ENCODE data around the gene P2RY6.

Gene P2RY6

DNA sequence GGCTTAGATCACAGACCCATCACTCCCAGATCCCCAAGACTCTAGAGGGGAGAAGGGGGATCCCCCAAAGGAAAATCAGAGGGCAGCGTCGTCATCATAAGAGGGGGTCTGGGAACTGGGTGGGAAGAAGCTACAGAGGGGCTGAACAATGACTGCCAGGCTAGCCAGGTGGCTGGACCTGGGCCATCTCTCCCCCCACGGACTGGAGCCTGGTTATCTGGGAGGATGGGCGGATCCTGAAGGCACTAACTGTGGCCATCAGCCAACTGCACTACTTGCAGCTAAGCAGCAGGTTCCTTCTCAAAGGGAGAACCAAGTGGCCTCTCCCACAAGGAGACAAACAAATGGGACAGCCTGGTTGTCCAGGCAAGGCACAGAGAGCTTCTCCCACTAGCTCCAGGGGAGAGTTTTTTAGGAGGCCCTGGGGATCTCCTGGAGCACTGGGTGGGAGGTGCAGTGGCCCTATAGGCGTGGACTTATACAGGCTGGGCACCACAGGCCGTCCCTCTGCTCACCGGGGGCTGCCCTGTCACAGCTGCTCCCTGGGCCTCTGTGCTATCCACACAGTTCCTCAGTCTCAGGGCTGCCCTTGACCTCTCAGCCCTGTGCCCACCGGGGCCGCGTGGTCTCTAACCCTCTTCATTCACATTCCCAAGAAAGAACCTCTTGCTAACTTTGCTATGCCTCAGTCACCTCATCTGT is 15.4 kb downstream of the P2RY6 start:
- H3K36me3 Mint-ChIP-seq (ENCODE audit: low read depth), result no peaks in the 10 kb centered on the region
- H3K27me3 Mint-ChIP-seq (ENCODE audit: low read depth), result peaks cover 14% of the 10 kb centered on the region
- no peak for DNase-seq (ENCODE audit: low spot score)
- H3K27ac Mint-ChIP-seq, result no peak overlapping the region
- no peaks in the 10 kb centered on the region for H3K9me3 Mint-ChIP-seq
- no peak overlapping the region for H3K4me3 Mint-ChIP-seq
- peaks cover 15% of the 10 kb centered on the region for H3K4me1 Mint-ChIP-seq (ENCODE audit: low read depth)

DNA sequence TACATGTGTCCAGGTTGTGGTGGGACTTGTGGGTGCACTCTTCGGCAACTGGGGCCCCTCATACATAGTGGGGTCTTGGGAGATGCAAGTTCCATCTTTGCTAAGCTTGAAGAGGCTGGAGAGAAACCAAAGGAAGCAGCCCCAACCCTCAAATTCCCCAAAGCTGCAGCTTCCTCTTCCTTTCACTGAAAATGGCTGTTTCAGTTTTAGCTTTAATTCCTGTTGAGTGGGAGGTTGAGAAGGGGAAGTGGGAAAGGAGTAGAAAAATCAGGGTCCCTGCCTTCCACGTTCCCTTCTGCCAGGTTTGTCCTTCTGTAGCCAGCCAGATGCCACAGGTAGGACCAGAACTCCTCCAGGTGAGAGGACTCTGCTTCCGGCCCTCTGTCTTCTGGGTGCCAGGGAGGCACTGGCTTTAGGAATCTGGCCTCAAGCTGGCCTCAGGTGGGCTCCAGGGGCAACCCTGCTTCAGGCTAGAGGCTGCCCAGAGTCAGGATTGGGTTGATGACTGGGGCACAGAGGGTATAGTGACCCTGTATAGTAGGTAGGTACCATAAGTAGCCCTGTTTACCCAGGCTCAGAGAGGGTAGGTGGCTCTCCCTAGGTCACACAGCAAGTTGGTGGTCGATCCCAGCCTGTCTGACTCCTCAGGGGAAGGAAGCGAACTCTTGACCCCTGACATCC is 16.2 kb downstream of the P2RY6 start:
- H3K36me3 Mint-ChIP-seq (ENCODE audit: low read depth), result no peaks in the 10 kb centered on the region
- H3K4me1 Mint-ChIP-seq (ENCODE audit: low read depth), result peaks cover 15% of the 10 kb centered on the region
- H3K9me3 Mint-ChIP-seq, result no peaks in the 10 kb centered on the region
- no peak for DNase-seq (ENCODE audit: low spot score)
- no peak overlapping the region for H3K4me3 Mint-ChIP-seq
- H3K27ac Mint-ChIP-seq, result no peak overlapping the region
- peaks cover 16% of the 10 kb centered on the region for H3K27me3 Mint-ChIP-seq (ENCODE audit: low read depth)

DNA sequence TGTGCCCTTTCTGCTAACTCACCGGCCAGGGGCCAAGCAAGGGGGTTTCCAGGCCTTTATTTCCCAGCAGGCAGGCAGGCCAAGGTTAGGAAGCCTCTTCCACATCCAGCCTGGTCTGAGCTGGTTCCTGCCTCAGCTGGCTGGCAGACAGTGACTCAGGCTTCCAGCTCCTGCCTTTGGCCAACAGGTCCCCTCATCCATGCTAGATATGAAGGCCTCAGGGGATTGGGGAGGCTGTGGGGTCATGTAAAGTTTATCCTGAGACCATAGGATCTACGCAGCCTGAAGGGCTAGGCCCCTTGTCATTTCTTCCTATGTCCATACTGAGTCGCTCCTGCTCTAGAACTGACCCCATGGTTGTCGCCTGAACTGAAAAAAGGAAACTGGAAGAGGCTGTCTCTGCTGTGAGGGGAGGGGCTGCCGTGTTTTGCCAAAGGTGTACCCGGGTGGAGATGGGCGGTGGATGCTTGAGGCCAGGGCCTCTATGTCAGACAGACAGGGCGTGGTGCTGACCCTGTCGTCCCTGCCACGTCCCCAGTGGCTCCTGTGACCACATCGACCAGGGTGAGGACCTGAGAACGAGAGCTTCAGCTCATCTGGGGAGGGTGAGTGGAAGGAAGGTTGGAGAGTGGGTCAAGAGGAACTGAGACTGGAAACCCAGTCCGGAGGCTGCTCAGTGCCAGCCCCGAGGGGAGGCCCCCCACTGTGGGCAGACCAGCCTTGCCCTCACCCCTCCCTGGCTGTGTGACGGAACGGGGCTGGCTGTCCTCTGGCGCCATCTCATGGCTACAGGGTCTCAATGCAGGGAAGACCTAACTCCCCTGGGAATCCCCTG is 17.0 kb downstream of the P2RY6 start:
- Mint-ChIP-seq H3K27ac (peak overlapping the region; percentile 21), H3K36me3 (ENCODE audit: low read depth) (no peaks in the 10 kb centered on the region), H3K9me3 (no peaks in the 10 kb centered on the region), H3K4me3 (no peak overlapping the region), H3K27me3 (ENCODE audit: low read depth) (peaks cover 10% of the 10 kb centered on the region), H3K4me1 (ENCODE audit: low read depth) (peaks cover 15% of the 10 kb centered on the region)
- peak; percentile 32 for DNase-seq (ENCODE audit: low spot score)

DNA sequence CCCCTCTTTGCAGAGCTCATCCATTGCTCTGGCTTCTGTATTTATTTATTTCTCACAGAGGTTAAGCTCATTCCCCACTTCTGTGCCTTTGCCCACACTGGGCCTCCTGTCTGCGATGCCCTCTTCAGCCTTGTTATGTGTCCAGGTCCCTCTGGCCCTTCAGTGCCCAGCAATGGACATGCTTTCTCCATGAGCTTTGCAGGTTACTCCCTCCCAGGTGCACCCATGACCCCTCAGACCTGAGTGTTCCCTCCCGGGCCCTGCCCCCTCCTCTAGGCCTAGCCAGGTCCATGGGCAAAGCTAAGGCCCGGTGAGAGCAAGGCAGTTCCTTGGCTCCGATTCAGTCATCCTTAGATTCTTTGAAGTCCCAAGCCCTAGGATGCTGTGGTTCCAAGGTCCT is 18.4 kb downstream of the P2RY6 start:
- H3K9me3 Mint-ChIP-seq, result no peaks in the 10 kb centered on the region
- no peak overlapping the region for H3K27ac Mint-ChIP-seq
- DNase-seq (ENCODE audit: low spot score), result no peak
- no peaks in the 10 kb centered on the region for H3K36me3 Mint-ChIP-seq (ENCODE audit: low read depth)
- peaks cover 16% of the 10 kb centered on the region for H3K4me1 Mint-ChIP-seq (ENCODE audit: low read depth)
- H3K27me3 Mint-ChIP-seq (ENCODE audit: low read depth), result peaks cover 11% of the 10 kb centered on the region
- H3K4me3 Mint-ChIP-seq, result no peak overlapping the region

DNA sequence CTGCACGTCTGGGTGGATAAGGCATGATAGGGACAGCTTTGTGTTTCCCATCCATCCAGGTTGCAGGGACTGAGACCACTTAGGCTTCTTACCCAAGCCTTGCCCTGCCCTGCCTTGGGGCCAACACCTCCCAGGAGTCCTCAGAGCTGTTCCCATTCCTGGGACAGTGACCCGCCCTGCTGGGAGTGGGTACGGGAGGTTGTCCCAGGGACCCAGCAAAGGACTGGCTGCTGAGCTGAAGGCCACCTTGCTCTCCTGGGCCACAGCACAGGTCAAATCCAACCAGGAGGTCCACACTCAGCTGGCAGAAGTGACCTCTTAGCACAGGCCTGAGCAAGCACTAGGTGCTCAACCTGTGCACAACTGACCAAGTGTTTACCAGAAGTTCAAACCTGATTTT is 19.1 kb downstream of the P2RY6 start:
- Mint-ChIP-seq H3K27me3 (ENCODE audit: low read depth) (peaks cover 7% of the 10 kb centered on the region), H3K9me3 (no peaks in the 10 kb centered on the region), H3K4me1 (ENCODE audit: low read depth) (peaks cover 16% of the 10 kb centered on the region)

DNA sequence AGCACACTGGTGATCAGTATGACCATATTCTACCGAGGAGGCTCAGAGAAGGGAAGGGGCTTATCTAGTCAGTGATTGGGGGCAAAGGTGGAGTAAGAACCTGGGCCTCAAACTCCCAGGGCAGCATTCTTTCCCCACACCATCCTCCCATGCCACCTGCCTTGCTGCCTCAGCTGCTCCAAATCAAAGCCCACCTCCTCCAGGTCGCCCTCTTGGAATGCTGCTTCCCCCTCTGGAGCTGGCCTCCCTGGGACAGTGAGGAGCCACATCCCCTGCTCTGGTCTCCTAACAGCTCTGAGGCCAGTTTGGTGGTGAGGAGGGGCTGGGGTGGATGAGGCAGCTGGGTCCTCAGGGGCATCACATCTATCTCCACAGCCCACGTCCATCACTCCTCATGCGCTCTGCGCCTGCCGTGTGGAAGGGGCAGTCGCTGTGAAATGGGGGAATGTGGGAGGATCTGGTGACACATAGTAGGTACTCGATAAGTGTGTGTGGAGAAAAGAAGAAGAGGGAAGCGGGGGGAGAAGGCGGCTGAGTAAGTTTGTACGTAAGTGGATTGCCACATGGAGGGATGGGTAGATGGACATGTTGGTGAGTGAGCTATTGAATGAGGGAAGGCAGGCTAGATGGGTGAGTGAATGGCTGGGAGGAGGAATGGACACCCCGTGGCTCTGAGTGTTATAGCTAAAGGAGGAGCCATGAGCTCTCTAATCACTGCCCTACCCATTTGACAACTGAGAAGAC is 19.8 kb downstream of the P2RY6 start:
- Mint-ChIP-seq H3K9me3 (no peaks in the 10 kb centered on the region), H3K36me3 (ENCODE audit: low read depth) (no peaks in the 10 kb centered on the region), H3K27me3 (ENCODE audit: low read depth) (peaks cover 7% of the 10 kb centered on the region), H3K27ac (no peak overlapping the region), H3K4me3 (no peak overlapping the region), H3K4me1 (ENCODE audit: low read depth) (peaks cover 16% of the 10 kb centered on the region)
- no peak for DNase-seq (ENCODE audit: low spot score)

More for the DNA sequence above, 19.1 kb downstream of the P2RY6 start:
- Mint-ChIP-seq H3K27ac (no peak overlapping the region), H3K36me3 (ENCODE audit: low read depth) (no peaks in the 10 kb centered on the region), H3K4me3 (no peak overlapping the region)
- DNase-seq (ENCODE audit: low spot score), result no peak

DNA sequence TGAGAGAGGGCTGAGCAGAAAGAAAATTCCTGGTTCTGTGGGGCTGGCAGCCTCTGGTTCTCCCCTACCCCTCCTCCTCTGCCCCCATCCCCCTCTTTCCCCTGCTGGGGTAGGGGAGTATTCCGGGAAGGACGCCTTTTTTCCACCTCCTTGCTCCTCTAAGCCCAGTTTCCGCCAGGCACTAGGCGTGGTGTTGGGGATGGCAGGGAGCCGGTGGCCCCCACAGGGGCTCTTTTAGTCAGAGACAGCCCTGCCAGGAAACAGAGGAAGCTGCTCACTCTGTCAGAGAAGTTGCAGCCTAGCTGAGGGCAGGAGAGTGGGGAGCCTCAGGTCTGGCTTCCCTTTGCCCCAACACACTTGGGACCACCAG is 20.4 kb downstream of the P2RY6 start:
- Mint-ChIP-seq H3K4me1 (ENCODE audit: low read depth) (peaks cover 16% of the 10 kb centered on the region), H3K4me3 (no peak overlapping the region), H3K27ac (no peak overlapping the region), H3K27me3 (ENCODE audit: low read depth) (peaks cover 7% of the 10 kb centered on the region), H3K9me3 (no peaks in the 10 kb centered on the region), H3K36me3 (ENCODE audit: low read depth) (no peaks in the 10 kb centered on the region)
- no peak for DNase-seq (ENCODE audit: low spot score)

DNA sequence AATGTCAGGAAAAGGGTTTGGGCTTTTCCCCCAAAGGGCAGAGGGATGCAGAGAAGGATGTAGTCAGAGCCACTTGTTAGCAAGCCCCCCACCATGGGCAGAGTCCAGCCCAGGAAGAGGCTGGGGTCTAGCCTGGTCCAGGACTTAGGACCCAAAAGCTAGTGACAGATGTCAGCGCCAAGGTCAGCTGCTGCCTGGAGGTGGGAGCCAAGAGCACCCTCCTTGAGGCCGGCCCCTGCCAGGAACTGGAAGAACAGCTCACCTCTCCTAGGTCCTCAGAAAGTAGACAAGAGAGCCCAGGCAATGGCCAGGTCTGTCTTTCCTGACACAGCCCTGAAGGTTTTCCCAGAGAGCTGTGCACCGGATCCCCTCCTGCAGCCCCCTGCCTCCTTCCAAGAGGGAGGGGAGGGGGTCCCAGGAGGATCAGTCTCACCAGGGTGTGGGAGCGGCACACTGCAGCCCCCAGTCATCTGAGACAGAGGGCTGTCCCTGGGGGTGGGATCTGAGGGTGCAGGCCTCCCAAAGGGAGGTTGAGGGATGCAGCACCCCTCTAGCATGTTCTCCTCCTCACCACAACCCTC is 21.3 kb downstream of the P2RY6 start:
- DNase-seq (ENCODE audit: low spot score), result no peak
- Mint-ChIP-seq H3K4me1 (ENCODE audit: low read depth) (peaks cover 10% of the 10 kb centered on the region), H3K36me3 (ENCODE audit: low read depth) (no peaks in the 10 kb centered on the region), H3K4me3 (no peak overlapping the region), H3K27me3 (ENCODE audit: low read depth) (peaks cover 7% of the 10 kb centered on the region), H3K27ac (no peak overlapping the region), H3K9me3 (no peaks in the 10 kb centered on the region)

DNA sequence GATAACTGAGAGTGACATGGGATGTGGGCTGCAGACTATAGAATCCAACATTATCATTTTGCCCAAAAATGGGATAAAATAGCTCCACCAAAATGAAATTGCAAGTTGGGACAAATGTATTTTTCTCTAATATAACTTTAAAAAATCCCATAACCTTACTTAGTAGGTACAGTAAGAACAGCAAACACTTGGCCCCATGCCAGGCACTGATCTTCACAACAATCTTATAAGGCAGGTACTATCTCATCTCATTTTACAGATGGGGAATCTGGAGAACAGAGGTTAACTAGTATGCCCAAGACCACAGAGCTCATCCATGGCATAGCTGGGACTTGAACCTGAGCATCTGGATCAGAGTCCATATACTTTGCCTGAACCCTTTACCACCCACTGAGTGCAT is 22.5 kb downstream of the P2RY6 start:
- peaks cover 2% of the 10 kb centered on the region for H3K4me1 Mint-ChIP-seq (ENCODE audit: low read depth)
- no peaks in the 10 kb centered on the region for H3K9me3 Mint-ChIP-seq
- DNase-seq (ENCODE audit: low spot score), result no peak
- peaks cover 7% of the 10 kb centered on the region for H3K27me3 Mint-ChIP-seq (ENCODE audit: low read depth)
- H3K27ac Mint-ChIP-seq, result no peak overlapping the region
- H3K4me3 Mint-ChIP-seq, result no peak overlapping the region
- H3K36me3 Mint-ChIP-seq (ENCODE audit: low read depth), result no peaks in the 10 kb centered on the region

DNA sequence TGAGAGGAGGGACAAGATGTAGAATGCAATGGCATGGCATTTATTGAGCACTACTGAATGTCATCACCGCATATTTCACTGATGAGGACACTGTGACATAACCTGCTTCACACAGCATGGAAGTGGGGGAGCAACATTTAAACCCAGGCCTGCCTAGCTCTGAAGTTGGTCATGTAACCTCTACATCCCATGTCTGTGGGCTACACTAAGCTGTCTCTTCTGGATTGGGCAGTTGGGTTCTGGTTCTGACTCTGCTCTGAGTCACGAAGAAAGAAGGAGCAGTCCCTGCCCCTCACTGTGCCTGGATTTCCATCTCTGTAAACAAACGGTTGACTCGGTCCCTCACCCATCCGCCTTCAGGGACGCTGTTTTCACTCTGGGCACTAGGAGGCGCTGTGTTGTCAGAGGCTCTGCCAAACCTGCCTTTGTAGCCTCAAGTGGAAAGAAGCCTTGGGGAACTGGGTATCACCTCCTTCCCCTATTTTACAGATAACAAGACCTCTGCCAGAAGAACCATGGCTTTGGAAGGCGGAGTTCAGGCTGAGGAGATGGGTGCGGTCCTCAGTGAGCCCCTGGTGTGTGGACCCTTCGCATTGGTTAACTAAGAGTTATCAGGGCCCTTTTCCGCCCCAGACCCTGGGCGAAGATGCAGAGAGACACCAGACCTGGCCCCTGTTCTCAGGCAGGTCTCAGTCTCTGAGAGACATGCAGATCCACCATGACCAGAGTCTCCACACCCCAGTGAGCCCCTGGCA is 23.3 kb downstream of the P2RY6 start:
- H3K9me3 Mint-ChIP-seq, result no peaks in the 10 kb centered on the region
- peak; percentile 64 for DNase-seq (ENCODE audit: low spot score)
- no peak overlapping the region for H3K4me3 Mint-ChIP-seq
- H3K27me3 Mint-ChIP-seq (ENCODE audit: low read depth), result peaks cover 9% of the 10 kb centered on the region
- no peaks in the 10 kb centered on the region for H3K36me3 Mint-ChIP-seq (ENCODE audit: low read depth)
- H3K27ac Mint-ChIP-seq, result no peak overlapping the region
- H3K4me1 Mint-ChIP-seq (ENCODE audit: low read depth), result peaks cover 2% of the 10 kb centered on the region

DNA sequence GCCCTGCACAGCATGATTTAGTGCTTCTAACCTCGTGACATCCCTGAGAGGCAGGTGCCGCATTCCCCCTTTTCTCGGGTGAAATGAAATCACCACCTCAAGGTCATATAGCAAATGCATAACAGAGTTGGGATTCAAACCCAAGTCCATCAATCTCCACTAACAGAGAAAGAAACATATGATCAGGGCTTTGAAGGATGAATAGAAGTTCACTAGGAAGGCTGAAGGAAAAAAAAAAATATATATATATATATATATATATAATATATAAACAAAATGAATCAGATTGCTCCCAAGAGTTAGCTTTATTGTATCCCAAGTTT is 23.8 kb downstream of the P2RY6 start:
- Mint-ChIP-seq H3K27me3 (ENCODE audit: low read depth) (peaks cover 9% of the 10 kb centered on the region), H3K27ac (no peak overlapping the region), H3K36me3 (ENCODE audit: low read depth) (no peaks in the 10 kb centered on the region), H3K9me3 (no peaks in the 10 kb centered on the region), H3K4me1 (ENCODE audit: low read depth) (peaks cover 2% of the 10 kb centered on the region), H3K4me3 (no peak overlapping the region)
- no peak for DNase-seq (ENCODE audit: low spot score)

DNA sequence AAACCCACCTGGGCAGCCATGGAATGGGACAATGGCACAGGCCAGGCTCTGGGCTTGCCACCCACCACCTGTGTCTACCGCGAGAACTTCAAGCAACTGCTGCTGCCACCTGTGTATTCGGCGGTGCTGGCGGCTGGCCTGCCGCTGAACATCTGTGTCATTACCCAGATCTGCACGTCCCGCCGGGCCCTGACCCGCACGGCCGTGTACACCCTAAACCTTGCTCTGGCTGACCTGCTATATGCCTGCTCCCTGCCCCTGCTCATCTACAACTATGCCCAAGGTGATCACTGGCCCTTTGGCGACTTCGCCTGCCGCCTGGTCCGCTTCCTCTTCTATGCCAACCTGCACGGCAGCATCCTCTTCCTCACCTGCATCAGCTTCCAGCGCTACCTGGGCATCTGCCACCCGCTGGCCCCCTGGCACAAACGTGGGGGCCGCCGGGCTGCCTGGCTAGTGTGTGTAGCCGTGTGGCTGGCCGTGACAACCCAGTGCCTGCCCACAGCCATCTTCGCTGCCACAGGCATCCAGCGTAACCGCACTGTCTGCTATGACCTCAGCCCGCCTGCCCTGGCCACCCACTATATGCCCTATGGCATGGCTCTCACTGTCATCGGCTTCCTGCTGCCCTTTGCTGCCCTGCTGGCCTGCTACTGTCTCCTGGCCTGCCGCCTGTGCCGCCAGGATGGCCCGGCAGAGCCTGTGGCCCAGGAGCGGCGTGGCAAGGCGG is 24.5 kb downstream of the P2RY6 start:
- Mint-ChIP-seq H3K4me1 (ENCODE audit: low read depth) (peaks cover 2% of the 10 kb centered on the region), H3K27me3 (ENCODE audit: low read depth) (peaks cover 8% of the 10 kb centered on the region), H3K9me3 (no peaks in the 10 kb centered on the region), H3K27ac (no peak overlapping the region), H3K4me3 (no peak overlapping the region), H3K36me3 (ENCODE audit: low read depth) (no peaks in the 10 kb centered on the region)
- DNase-seq (ENCODE audit: low spot score), result no peak

DNA sequence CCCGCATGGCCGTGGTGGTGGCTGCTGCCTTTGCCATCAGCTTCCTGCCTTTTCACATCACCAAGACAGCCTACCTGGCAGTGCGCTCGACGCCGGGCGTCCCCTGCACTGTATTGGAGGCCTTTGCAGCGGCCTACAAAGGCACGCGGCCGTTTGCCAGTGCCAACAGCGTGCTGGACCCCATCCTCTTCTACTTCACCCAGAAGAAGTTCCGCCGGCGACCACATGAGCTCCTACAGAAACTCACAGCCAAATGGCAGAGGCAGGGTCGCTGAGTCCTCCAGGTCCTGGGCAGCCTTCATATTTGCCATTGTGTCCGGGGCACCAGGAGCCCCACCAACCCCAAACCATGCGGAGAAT is 25.1 kb downstream of the P2RY6 start:
- Mint-ChIP-seq H3K27ac (no peak overlapping the region), H3K36me3 (ENCODE audit: low read depth) (no peaks in the 10 kb centered on the region), H3K4me1 (ENCODE audit: low read depth) (peaks cover 2% of the 10 kb centered on the region), H3K4me3 (no peak overlapping the region), H3K9me3 (no peaks in the 10 kb centered on the region), H3K27me3 (ENCODE audit: low read depth) (peaks cover 12% of the 10 kb centered on the region)
- no peak for DNase-seq (ENCODE audit: low spot score)
